ENCODE results near the gene BHMT.
"Not testable (repeated sequence)": the region's sequence is repeated elsewhere in the genome, so short reads cannot be mapped to it uniquely, and the experiment has no call there.

Gene BHMT

GRCh38 chr5:79171635-79172245 lies 60.1 kb downstream of the BHMT start:
- Histone ChIP-seq H3K9me3 (ENCODE audit: control insufficient read depth, insufficient read depth, low read length) (no peaks in the 10 kb centered on the region), H3K4me3 (ENCODE audit: low read length) (no peak overlapping the region), H3K27me3 (ENCODE audit: control insufficient read depth, insufficient read depth, low read length) (no peaks in the 10 kb centered on the region), H3K27ac (ENCODE audit: low read length) (no peak overlapping the region), H3K4me1 (ENCODE audit: control insufficient read depth, insufficient read depth, low read length) (no peaks in the 10 kb centered on the region), H3K36me3 (ENCODE audit: control insufficient read depth, insufficient read depth, low read length) (no peaks in the 10 kb centered on the region)
- no CpG with 5 or more reads among the region's 6 CpGs for WGBS (ENCODE audit: insufficient coverage, insufficient read length)
- DNase-seq (ENCODE audit: low read depth, low spot score): no peak

GRCh38 chr5:79172269-79172668 lies 60.7 kb downstream of the BHMT start:
- Histone ChIP-seq H3K36me3 (ENCODE audit: control insufficient read depth, insufficient read depth, low read length) (no peaks in the 10 kb centered on the region), H3K27me3 (ENCODE audit: control insufficient read depth, insufficient read depth, low read length) (no peaks in the 10 kb centered on the region), H3K4me1 (ENCODE audit: control insufficient read depth, insufficient read depth, low read length) (no peaks in the 10 kb centered on the region), H3K27ac (ENCODE audit: low read length) (no peak overlapping the region), H3K4me3 (ENCODE audit: low read length) (no peak overlapping the region), H3K9me3 (ENCODE audit: control insufficient read depth, insufficient read depth, low read length) (no peaks in the 10 kb centered on the region)
- DNase-seq (ENCODE audit: low read depth, low spot score): no peak
- WGBS (ENCODE audit: insufficient coverage, insufficient read length): no CpG with 5 or more reads among the region's 1 CpG

DNA sequence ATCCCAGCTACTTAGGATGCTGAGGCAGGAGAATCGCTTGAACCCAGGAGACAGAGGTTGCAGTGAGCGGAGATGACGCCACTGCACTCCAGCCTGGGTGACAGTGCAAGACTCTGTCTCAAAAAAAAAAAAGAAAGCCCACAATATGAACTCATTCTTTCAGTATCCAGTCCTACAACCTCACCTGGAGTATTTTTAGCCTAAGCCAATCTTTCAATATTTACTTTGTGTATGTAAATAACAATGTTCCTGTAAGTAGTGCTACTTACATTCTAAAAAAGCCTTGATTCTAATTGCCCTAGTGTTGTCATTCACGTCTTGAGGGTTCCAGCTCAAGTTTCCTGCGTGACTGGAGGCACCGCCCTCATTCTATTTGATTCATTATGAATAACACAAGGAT lies 62.0 kb downstream of the BHMT start:
- WGBS (ENCODE audit: insufficient coverage, insufficient read length): no CpG with 5 or more reads among the region's 6 CpGs
- no peaks in the 10 kb centered on the region for H3K27me3 ChIP-seq (ENCODE audit: control insufficient read depth, insufficient read depth, low read length)
- no peak overlapping the region for H3K27ac ChIP-seq (ENCODE audit: low read length)
- no peaks in the 10 kb centered on the region for H3K36me3 ChIP-seq (ENCODE audit: control insufficient read depth, insufficient read depth, low read length)
- H3K4me1 ChIP-seq (ENCODE audit: control insufficient read depth, insufficient read depth, low read length): no peaks in the 10 kb centered on the region
- DNase-seq (ENCODE audit: low read depth, low spot score): no peak
- H3K4me3 ChIP-seq (ENCODE audit: low read length): no peak overlapping the region
- H3K9me3 ChIP-seq (ENCODE audit: control insufficient read depth, insufficient read depth, low read length): no peaks in the 10 kb centered on the region

DNA sequence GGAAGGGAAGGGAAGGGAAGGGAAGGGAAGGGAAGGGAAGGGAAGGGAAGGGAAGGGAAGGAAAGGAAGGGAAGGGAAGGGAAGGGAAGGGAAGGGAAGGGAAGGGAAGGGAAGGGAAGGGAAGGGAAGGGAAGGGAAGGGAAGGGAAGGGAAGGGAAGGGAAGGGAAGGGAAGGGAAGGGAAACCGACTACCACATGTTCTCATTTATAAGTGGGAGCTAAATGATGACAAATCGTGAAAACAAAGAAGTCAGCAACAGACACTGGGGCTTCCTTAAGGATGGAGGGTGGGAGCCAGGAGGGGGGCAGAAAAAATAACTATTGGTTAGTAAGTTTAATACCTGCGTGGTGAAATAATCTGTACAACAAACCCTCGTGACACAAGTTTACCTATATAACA lies 68.8 kb downstream of the BHMT start:
- no CpG with 5 or more reads among the region's 4 CpGs for WGBS (ENCODE audit: insufficient coverage, insufficient read length)
- H3K4me1 ChIP-seq (ENCODE audit: control insufficient read depth, insufficient read depth, low read length); H3K9me3 ChIP-seq (ENCODE audit: control insufficient read depth, insufficient read depth, low read length); H3K36me3 ChIP-seq (ENCODE audit: control insufficient read depth, insufficient read depth, low read length); DNase-seq (ENCODE audit: low read depth, low spot score); H3K27ac ChIP-seq (ENCODE audit: low read length); H3K4me3 ChIP-seq (ENCODE audit: low read length); H3K27me3 ChIP-seq (ENCODE audit: control insufficient read depth, insufficient read depth, low read length): not testable (repeated sequence)

- DNase-seq (ENCODE audit: low read depth, low spot score): no peak
- no peaks in the 10 kb centered on the region for H3K27me3 ChIP-seq (ENCODE audit: control insufficient read depth, insufficient read depth, low read length)
- no peak overlapping the region for H3K4me3 ChIP-seq (ENCODE audit: low read length)
- H3K27ac ChIP-seq (ENCODE audit: low read length): no peak overlapping the region
- H3K36me3 ChIP-seq (ENCODE audit: control insufficient read depth, insufficient read depth, low read length): no peaks in the 10 kb centered on the region
- H3K9me3 ChIP-seq (ENCODE audit: control insufficient read depth, insufficient read depth, low read length): no peaks in the 10 kb centered on the region
- WGBS (ENCODE audit: insufficient coverage, insufficient read length): no CpG with 5 or more reads among the region's 1 CpG
- H3K4me1 ChIP-seq (ENCODE audit: control insufficient read depth, insufficient read depth, low read length): no peaks in the 10 kb centered on the region
These were observed 69.9 kb downstream of the BHMT start for GRCh38 chr5:79181419-79182022.

Data from iPS DF 6.9 (cell line).